Measurements from ENCODE around the gene XPO5. TPM values are rescaled to one million over a fixed set of nuclear protein-coding genes. Genes with fewer than 3 reads are reported as not detected.

XPO5 gene
- polyA plus RNA-seq, 1 donor (not counting 4 experiments of a cell fraction or from before 2014, with no cell fraction given) = 49.9 TPM

DNA sequence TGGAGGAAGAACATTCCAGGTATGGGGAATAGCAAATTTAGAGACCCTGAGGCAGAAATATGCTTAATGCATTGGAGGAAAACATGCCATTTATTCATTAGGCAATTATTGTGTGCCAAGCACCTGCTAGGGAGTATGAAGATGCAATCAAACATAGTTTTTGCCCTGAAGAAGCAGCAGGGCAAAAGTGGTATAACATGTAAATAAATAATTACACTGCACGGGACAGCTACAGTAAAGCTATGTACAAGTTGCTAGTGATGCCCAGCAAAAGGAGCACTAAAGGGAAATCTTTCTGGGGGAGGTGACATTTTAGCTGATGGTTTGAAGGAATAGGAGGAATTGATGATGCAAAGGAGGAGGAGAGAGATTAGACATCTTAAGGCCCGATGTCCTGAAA lies 99.1 kb downstream of the XPO5 start:
- Histone ChIP-seq H3K4me3 (ENCODE audit: control insufficient read depth in 2 of 3, extremely low read depth in 1 of 3, insufficient read depth in 2 of 3, low read depth in 1 of 3, low read length in 3 of 3) (peak overlapping the region in 1 of 3 experiments; percentile 85), H3K4me1 (ENCODE audit: control insufficient read depth, extremely low read depth, insufficient read depth, low read length) (peaks cover 38% of the 10 kb centered on the region), H3K9me1 (ENCODE audit: control insufficient read depth, extremely low read depth, insufficient read depth, low read length) (no peaks in the 10 kb centered on the region), H4K20me1 (ENCODE audit: control insufficient read depth, extremely low read depth, insufficient read depth, low read length) (no peaks in the 10 kb centered on the region), H3K27ac (ENCODE audit: control insufficient read depth, insufficient read depth, low read length) (peak overlapping the region; percentile 21), H3K4me2 (ENCODE audit: control insufficient read depth, extremely low read depth, insufficient read depth, low read depth, low read length) (peak overlapping the region; percentile 71), H3K27me3 (ENCODE audit: control insufficient read depth, extremely low read depth, insufficient read depth, low read length) (no peaks in the 10 kb centered on the region), H3K36me3 (ENCODE audit: control insufficient read depth in 2 of 2, extremely low read depth in 1 of 2, insufficient read depth in 2 of 2, low read length in 2 of 2) (peaks cover 0 to 3% of the 10 kb centered on the region in 2 experiments), H3K9ac (ENCODE audit: control insufficient read depth, extremely low read depth, insufficient read depth, low read length) (peak overlapping the region; percentile 90), H3K9me3 (ENCODE audit: control insufficient read depth, low read depth, low read length) (no peaks in the 10 kb centered on the region), H2AFZ (ENCODE audit: control insufficient read depth, low read length) (peak overlapping the region; percentile 75), H3K79me2 (ENCODE audit: control insufficient read depth, insufficient read depth, low read length) (peaks cover 28% of the 10 kb centered on the region)
- dilution Hi-C loops (cut with MboI; ENCODE audit: extremely low pct_ligation_motif_present, low sequenced_read_pairs) = no loop called here
- no peak for FAIRE-seq
- no peak for DNase-seq (ENCODE audit: low read depth, low spot score)
- no peak for TF ChIP-seq EZH2 (IDR thresholded peaks at IDR 0.05; ENCODE audit: low read length)
- no peak for TF ChIP-seq CTCF (optimal IDR thresholded peaks at IDR 0.05 in 1 of 3, IDR thresholded peaks at IDR 0.05 in 1 of 3, conservative IDR thresholded peaks at IDR 0.05 in 1 of 3; ENCODE audit: extremely low read depth in 1 of 3, insufficient read depth in 2 of 3, low read length in 3 of 3)

GRCh38 chr6:43475516-43475915 lies 100.3 kb downstream of the XPO5 start:
- H3K4me2 ChIP-seq (ENCODE audit: control insufficient read depth, extremely low read depth, insufficient read depth, low read depth, low read length) = no peak overlapping the region
- peaks cover 25% of the 10 kb centered on the region for H3K79me2 ChIP-seq (ENCODE audit: control insufficient read depth, insufficient read depth, low read length)
- peaks cover 0 to 3% of the 10 kb centered on the region in 2 experiments for H3K36me3 ChIP-seq (ENCODE audit: control insufficient read depth in 2 of 2, extremely low read depth in 1 of 2, insufficient read depth in 2 of 2, low read length in 2 of 2)
- no peak overlapping the region for H3K27ac ChIP-seq (ENCODE audit: control insufficient read depth, insufficient read depth, low read length)
- peaks cover 28% of the 10 kb centered on the region for H3K4me1 ChIP-seq (ENCODE audit: control insufficient read depth, extremely low read depth, insufficient read depth, low read length)
- DNase-seq (ENCODE audit: low read depth, low spot score) (no peak), FAIRE-seq (no peak)
- H3K9me1 ChIP-seq (ENCODE audit: control insufficient read depth, extremely low read depth, insufficient read depth, low read length) = no peaks in the 10 kb centered on the region
- H3K27me3 ChIP-seq (ENCODE audit: control insufficient read depth, extremely low read depth, insufficient read depth, low read length) = no peaks in the 10 kb centered on the region
- no peak overlapping the region for H2AFZ ChIP-seq (ENCODE audit: control insufficient read depth, low read length)
- no peaks in the 10 kb centered on the region for H3K9me3 ChIP-seq (ENCODE audit: control insufficient read depth, low read depth, low read length)
- TF ChIP-seq CTCF (optimal IDR thresholded peaks at IDR 0.05 in 1 of 3, IDR thresholded peaks at IDR 0.05 in 1 of 3, conservative IDR thresholded peaks at IDR 0.05 in 1 of 3; ENCODE audit: extremely low read depth in 1 of 3, insufficient read depth in 2 of 3, low read length in 3 of 3) (no peak), EZH2 (IDR thresholded peaks at IDR 0.05; ENCODE audit: low read length) (no peak)
- no peak overlapping the region for H3K9ac ChIP-seq (ENCODE audit: control insufficient read depth, extremely low read depth, insufficient read depth, low read length)
- H4K20me1 ChIP-seq (ENCODE audit: control insufficient read depth, extremely low read depth, insufficient read depth, low read length) = no peaks in the 10 kb centered on the region
- dilution Hi-C loops (cut with MboI; ENCODE audit: extremely low pct_ligation_motif_present, low sequenced_read_pairs) = no loop called here
- no peak overlapping the region for H3K4me3 ChIP-seq (ENCODE audit: control insufficient read depth in 2 of 3, extremely low read depth in 1 of 3, insufficient read depth in 2 of 3, low read depth in 1 of 3, low read length in 3 of 3)
